ENCODE measurements around the gene MYOT. TPM values are rescaled to one million over a fixed set of nuclear protein-coding genes. Genes with fewer than 3 reads are reported as not detected.

The MYOT gene
- total RNA-seq, 1 donor from 2014 or later = not detected

- no peak overlapping the region for H3K27ac Mint-ChIP-seq
- intact Hi-C loops (cut with micrococcal nuclease) = no loop called here
- no peaks in the 10 kb centered on the region for H3K36me3 Mint-ChIP-seq (ENCODE audit: low read depth)
- H3K4me3 Mint-ChIP-seq = no peak overlapping the region
- DNase-seq = no peak
- H3K9me3 Mint-ChIP-seq = no peaks in the 10 kb centered on the region
- H3K4me1 Mint-ChIP-seq = no peaks in the 10 kb centered on the region
- peaks cover 5% of the 10 kb centered on the region for H3K27me3 Mint-ChIP-seq
Observed at GRCh38 chr5:137899493-137899892, 31.8 kb downstream of the MYOT start.

GRCh38 chr5:137901011-137901817 is 33.6 kb downstream of the MYOT start:
- intact Hi-C loops (cut with micrococcal nuclease) = no loop called here

GRCh38 chr5:137902408-137903133 is 34.9 kb downstream of the MYOT start:
- no peaks in the 10 kb centered on the region for H3K9me3 Mint-ChIP-seq
- H3K4me1 Mint-ChIP-seq = no peaks in the 10 kb centered on the region
- intact Hi-C loops (cut with micrococcal nuclease) = no loop called here
- no peak overlapping the region for H3K27ac Mint-ChIP-seq
- no peak overlapping the region for H3K4me3 Mint-ChIP-seq
- no peak for DNase-seq
- peaks cover 10% of the 10 kb centered on the region for H3K27me3 Mint-ChIP-seq
- no peaks in the 10 kb centered on the region for H3K36me3 Mint-ChIP-seq (ENCODE audit: low read depth)

More at GRCh38 chr5:137901011-137901817, 33.6 kb downstream of the MYOT start:
- no peak overlapping the region for H3K4me3 Mint-ChIP-seq
- no peaks in the 10 kb centered on the region for H3K4me1 Mint-ChIP-seq
- H3K27me3 Mint-ChIP-seq = peaks cover 6% of the 10 kb centered on the region
- H3K36me3 Mint-ChIP-seq (ENCODE audit: low read depth) = no peaks in the 10 kb centered on the region
- H3K27ac Mint-ChIP-seq = no peak overlapping the region
- no peak for DNase-seq
- H3K9me3 Mint-ChIP-seq = no peaks in the 10 kb centered on the region

GRCh38 chr5:137914758-137915157 is 47.1 kb downstream of the MYOT start:
- H3K27me3 Mint-ChIP-seq = peaks cover 7% of the 10 kb centered on the region
- H3K4me3 Mint-ChIP-seq = no peak overlapping the region
- H3K36me3 Mint-ChIP-seq (ENCODE audit: low read depth) = no peaks in the 10 kb centered on the region
- intact Hi-C loops (cut with micrococcal nuclease) = no loop called here
- DNase-seq = no peak
- no peak overlapping the region for H3K27ac Mint-ChIP-seq
- H3K4me1 Mint-ChIP-seq = no peaks in the 10 kb centered on the region
- peaks cover 19% of the 10 kb centered on the region for H3K9me3 Mint-ChIP-seq

GRCh38 chr5:137916923-137917322 is 49.3 kb downstream of the MYOT start:
- H3K4me3 Mint-ChIP-seq = no peak overlapping the region
- H3K9me3 Mint-ChIP-seq = peaks cover 19% of the 10 kb centered on the region
- H3K4me1 Mint-ChIP-seq = no peaks in the 10 kb centered on the region
- H3K27ac Mint-ChIP-seq = no peak overlapping the region
- intact Hi-C loops (cut with micrococcal nuclease) = no loop called here
- DNase-seq = no peak
- peaks cover 3% of the 10 kb centered on the region for H3K27me3 Mint-ChIP-seq
- no peaks in the 10 kb centered on the region for H3K36me3 Mint-ChIP-seq (ENCODE audit: low read depth)

- no peaks in the 10 kb centered on the region for H3K4me1 Mint-ChIP-seq
- no peak overlapping the region for H3K4me3 Mint-ChIP-seq
- no peaks in the 10 kb centered on the region for H3K36me3 Mint-ChIP-seq (ENCODE audit: low read depth)
- H3K27ac Mint-ChIP-seq = no peak overlapping the region
- intact Hi-C loops (cut with micrococcal nuclease) = no loop called here
- peaks cover 7% of the 10 kb centered on the region for H3K9me3 Mint-ChIP-seq
- no peak for DNase-seq
- H3K27me3 Mint-ChIP-seq = peaks cover under 1% of the 10 kb centered on the region
Observed at GRCh38 chr5:137921931-137922330, 54.3 kb downstream of the MYOT start.

GRCh38 chr5:137923856-137924255 is 56.2 kb downstream of the MYOT start:
- H3K27ac Mint-ChIP-seq = no peak overlapping the region
- no peaks in the 10 kb centered on the region for H3K9me3 Mint-ChIP-seq
- H3K4me1 Mint-ChIP-seq = no peaks in the 10 kb centered on the region
- no peak for DNase-seq
- H3K36me3 Mint-ChIP-seq (ENCODE audit: low read depth) = peaks cover under 1% of the 10 kb centered on the region
- intact Hi-C loops (cut with micrococcal nuclease) = no loop called here
- no peak overlapping the region for H3K4me3 Mint-ChIP-seq
- H3K27me3 Mint-ChIP-seq = no peaks in the 10 kb centered on the region

GRCh38 chr5:137932800-137933199 is 65.1 kb downstream of the MYOT start:
- Mint-ChIP-seq H3K9me3 (no peaks in the 10 kb centered on the region), H3K36me3 (ENCODE audit: low read depth) (peaks cover 7% of the 10 kb centered on the region), H3K27me3 (no peaks in the 10 kb centered on the region), H3K27ac (no peak overlapping the region), H3K4me1 (no peaks in the 10 kb centered on the region), H3K4me3 (no peak overlapping the region)
- intact Hi-C loops (cut with micrococcal nuclease) = no loop called here
- no peak for DNase-seq

GRCh38 chr5:137933491-137933911 is 65.8 kb downstream of the MYOT start:
- Mint-ChIP-seq H3K27ac (no peak overlapping the region), H3K4me3 (no peak overlapping the region), H3K9me3 (no peaks in the 10 kb centered on the region), H3K36me3 (ENCODE audit: low read depth) (peaks cover 7% of the 10 kb centered on the region), H3K27me3 (no peaks in the 10 kb centered on the region), H3K4me1 (no peaks in the 10 kb centered on the region)
- intact Hi-C loops (cut with micrococcal nuclease) = no loop called here
- DNase-seq = no peak

- Mint-ChIP-seq H3K9me3 (no peaks in the 10 kb centered on the region), H3K27ac (no peak overlapping the region), H3K4me3 (no peak overlapping the region), H3K4me1 (peaks cover 4% of the 10 kb centered on the region), H3K27me3 (no peaks in the 10 kb centered on the region), H3K36me3 (ENCODE audit: low read depth) (peaks cover 18% of the 10 kb centered on the region)
- DNase-seq = no peak
- intact Hi-C loops (cut with micrococcal nuclease) = no loop called here
Observed at GRCh38 chr5:137935190-137935589, 67.5 kb downstream of the MYOT start.

- intact Hi-C loops (cut with micrococcal nuclease) = no loop called here
- H3K4me1 Mint-ChIP-seq = peaks cover 4% of the 10 kb centered on the region
- peaks cover 21% of the 10 kb centered on the region for H3K36me3 Mint-ChIP-seq (ENCODE audit: low read depth)
- no peaks in the 10 kb centered on the region for H3K9me3 Mint-ChIP-seq
- no peak for DNase-seq
- H3K27ac Mint-ChIP-seq = no peak overlapping the region
- no peaks in the 10 kb centered on the region for H3K27me3 Mint-ChIP-seq
- no peak overlapping the region for H3K4me3 Mint-ChIP-seq
Observed at GRCh38 chr5:137935694-137936093, 68.0 kb downstream of the MYOT start.

Other genes starting within 250 kb of the MYOT start
- gene KLHL3, start 131.8 kb upstream of the MYOT start, total RNA-seq = 1.5 and 2.2 TPM in 2 replicates
- gene HNRNPA0, start 113.5 kb upstream of the MYOT start, total RNA-seq = 38.3 and 38.6 TPM in 2 replicates
- not detected in 2 replicates for gene PKD2L2, start 21.6 kb downstream of the MYOT start, total RNA-seq
- gene FAM13B, start 165.2 kb downstream of the MYOT start, total RNA-seq = 15.1 and 15.6 TPM in 2 replicates
- not detected in 2 replicates for gene WNT8A, start 216.2 kb downstream of the MYOT start, total RNA-seq